Gastrocnemius medialis (tissue), 4 donors: Measurements from ENCODE around the gene ITGA11.

Experiments used
- POLR2A ChIP-seq, 2 donors: fragments of 450-650 bp; IDR thresholded peaks; one replicate each; pipeline ENCODE4 v1.6.1; 2017; ENCODE audit warnings: antibody characterized with exemption in 2 of 2, mild to moderate bottlenecking in 2 of 2, moderate library complexity in 2 of 2
- TF ChIP-seq, protein P1 (sequence below), 5 experiments: fragments of 450-650 bp in 3 of 5; fragments of 200-600 bp in 2 of 5; sonication (generic) in 2 of 5; IDR thresholded peaks in 4 of 5; conservative IDR thresholded peaks in 1 of 5; 1 replicate in 4 of 5; 2 replicates in 1 of 5; pipeline ENCODE4 v1.5.1; 2016 to 2019; ENCODE audit warnings: antibody characterized with exemption in 5 of 5, mild to moderate bottlenecking in 3 of 5, moderate library complexity in 3 of 5

DNA sequence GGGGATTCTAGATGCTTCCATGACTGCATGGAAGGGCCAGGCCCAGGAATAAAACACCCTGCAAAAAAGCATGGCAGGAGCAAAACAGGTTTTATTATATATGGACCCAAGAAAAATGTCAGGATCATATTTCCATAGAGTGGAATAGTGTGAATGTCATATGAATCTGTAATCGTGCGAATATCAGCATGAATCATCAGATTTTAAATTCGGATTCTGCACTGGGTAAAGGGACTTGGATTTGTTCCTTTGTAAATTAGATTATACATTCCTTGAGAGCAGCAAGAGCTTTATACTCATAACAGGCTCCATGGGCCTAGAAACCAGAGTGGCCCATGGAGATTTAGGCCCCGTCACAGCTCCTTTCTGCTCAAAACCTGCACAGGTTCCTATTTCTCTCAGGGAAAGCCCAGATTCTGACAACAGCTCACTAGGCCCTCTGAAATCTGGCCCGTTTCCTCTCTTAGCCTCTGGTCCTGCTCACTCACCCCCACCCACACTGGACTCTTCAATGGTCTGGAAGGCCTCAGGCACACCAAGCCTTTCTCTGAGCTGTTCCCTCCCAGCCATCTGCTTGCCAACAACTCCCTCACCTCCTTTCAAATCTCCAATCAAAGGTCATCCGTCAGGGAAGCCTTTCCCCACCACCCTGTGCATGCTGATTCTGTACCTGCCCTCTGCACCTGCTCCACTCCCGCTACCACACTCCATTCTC is 78.4 kb downstream of the ITGA11 start:
- TF ChIP-seq, protein P1, sequence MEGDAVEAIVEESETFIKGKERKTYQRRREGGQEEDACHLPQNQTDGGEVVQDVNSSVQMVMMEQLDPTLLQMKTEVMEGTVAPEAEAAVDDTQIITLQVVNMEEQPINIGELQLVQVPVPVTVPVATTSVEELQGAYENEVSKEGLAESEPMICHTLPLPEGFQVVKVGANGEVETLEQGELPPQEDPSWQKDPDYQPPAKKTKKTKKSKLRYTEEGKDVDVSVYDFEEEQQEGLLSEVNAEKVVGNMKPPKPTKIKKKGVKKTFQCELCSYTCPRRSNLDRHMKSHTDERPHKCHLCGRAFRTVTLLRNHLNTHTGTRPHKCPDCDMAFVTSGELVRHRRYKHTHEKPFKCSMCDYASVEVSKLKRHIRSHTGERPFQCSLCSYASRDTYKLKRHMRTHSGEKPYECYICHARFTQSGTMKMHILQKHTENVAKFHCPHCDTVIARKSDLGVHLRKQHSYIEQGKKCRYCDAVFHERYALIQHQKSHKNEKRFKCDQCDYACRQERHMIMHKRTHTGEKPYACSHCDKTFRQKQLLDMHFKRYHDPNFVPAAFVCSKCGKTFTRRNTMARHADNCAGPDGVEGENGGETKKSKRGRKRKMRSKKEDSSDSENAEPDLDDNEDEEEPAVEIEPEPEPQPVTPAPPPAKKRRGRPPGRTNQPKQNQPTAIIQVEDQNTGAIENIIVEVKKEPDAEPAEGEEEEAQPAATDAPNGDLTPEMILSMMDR (IDR thresholded peaks at IDR 0.05 in 4 of 5, conservative IDR thresholded peaks at IDR 0.05 in 1 of 5), result no peak
- TF ChIP-seq POLR2A (IDR thresholded peaks at IDR 0.05), result no peak
